22Rv1 (cell line): ENCODE measurements around the gene STK32A.

Experiments used
- CTCF ChIP-seq: fragments of 450-650 bp; IDR thresholded peaks from 2 replicates; pipeline ENCODE4 v1.5.1; 2017; ENCODE audit warnings: mild to moderate bottlenecking
- ZFX ChIP-seq: fragments of 450-650 bp; IDR thresholded peaks from 2 replicates; pipeline ENCODE4 v1.6.1; 2017; ENCODE audit warnings: antibody characterized with exemption, borderline replicate concordance

- no peak for TF ChIP-seq CTCF
- no peak for TF ChIP-seq ZFX
Measured at GRCh38 chr5:147387109-147387508, 152.3 kb downstream of the STK32A start.
